ENCODE measurements around the gene LDLR. TPM values are rescaled to one million over a fixed set of nuclear protein-coding genes. Genes with fewer than 3 reads are reported as not detected.

The LDLR gene
- 37.9 TPM for total RNA-seq

DNA sequence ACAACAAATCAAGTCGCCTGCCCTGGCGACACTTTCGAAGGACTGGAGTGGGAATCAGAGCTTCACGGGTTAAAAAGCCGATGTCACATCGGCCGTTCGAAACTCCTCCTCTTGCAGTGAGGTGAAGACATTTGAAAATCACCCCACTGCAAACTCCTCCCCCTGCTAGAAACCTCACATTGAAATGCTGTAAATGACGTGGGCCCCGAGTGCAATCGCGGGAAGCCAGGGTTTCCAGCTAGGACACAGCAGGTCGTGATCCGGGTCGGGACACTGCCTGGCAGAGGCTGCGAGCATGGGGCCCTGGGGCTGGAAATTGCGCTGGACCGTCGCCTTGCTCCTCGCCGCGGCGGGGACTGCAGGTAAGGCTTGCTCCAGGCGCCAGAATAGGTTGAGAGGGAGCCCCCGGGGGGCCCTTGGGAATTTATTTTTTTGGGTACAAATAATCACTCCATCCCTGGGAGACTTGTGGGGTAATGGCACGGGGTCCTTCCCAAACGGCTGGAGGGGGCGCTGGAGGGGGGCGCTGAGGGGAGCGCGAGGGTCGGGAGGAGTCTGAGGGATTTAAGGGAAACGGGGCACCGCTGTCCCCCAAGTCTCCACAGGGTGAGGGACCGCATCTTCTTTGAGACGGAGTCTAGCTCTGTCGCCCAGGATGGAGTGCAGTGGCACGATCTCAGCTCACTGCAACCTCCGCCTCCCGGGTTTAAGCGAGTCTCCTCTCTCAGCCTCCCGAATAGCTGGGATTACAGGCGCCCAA is at the start of gene LDLR:
Gene LDLR (plus strand): TSS at position 210 of the 760 bp plus-strand sequence. CDS start 86 bp downstream, at position 296.

DNA sequence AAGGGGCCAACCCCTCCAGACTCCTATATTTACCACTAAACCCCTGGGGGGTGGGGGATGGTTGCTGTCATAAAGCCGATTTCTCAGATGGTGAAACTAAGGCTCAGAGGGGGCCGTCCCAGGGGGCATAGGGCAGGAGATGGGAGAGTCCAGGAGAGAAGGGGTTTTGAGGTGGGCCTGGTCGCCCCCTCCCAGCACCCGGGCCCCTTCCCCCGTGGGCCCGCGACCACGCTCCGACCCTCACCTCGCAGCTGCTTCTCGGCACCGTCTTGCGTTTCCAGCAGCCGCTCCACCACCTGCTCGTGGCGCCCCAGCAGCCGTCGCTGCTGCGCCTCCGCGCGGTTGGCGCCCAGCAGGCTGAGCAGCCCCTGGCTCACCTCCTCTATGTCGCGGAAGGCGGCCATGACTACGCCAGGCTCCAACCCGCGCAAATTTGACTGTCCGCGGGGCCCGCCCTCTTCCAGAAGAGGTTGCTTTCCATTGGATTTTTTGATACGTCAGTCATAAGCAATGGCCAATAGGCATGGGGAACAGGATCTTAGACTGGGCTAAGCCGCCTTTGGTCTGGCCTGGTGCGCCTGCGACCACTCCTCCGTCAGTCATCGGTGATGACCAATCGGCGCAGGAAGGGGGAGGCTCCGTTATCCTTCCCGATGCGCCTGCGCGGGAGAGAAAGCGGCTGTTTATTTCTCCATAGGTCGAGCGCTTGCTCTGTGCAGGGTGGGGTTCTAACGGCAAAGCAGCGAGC is 66.3 kb downstream of the LDLR start, which contains the start of gene SPC24:
Gene SPC24 (minus strand): TSS at position 410 of the 748 bp plus-strand sequence. CDS start 6 bp downstream, at position 404.

Other genes with a start within 250 kb of the LDLR start
- 0.63 TPM for gene C19orf38, start 241.0 kb upstream of the LDLR start, total RNA-seq
- 34.7 TPM for gene CARM1, start 217.9 kb upstream of the LDLR start, total RNA-seq
- 25.4 TPM for gene YIPF2, start 160.8 kb upstream of the LDLR start, total RNA-seq
- 28.5 TPM for gene TIMM29, start 160.7 kb upstream of the LDLR start, total RNA-seq
- 187 TPM for gene SMARCA4, start 128.4 kb upstream of the LDLR start, total RNA-seq
- gene SPC24, start 66.3 kb downstream of the LDLR start, total RNA-seq = 7.8 TPM
- gene KANK2, start 108.1 kb downstream of the LDLR start, total RNA-seq = 3.4 TPM
- gene ANGPTL8, start 150.2 kb downstream of the LDLR start, total RNA-seq = not detected
- gene DOCK6, start 173.1 kb downstream of the LDLR start, total RNA-seq = 5.9 TPM
- gene TSPAN16, start 206.7 kb downstream of the LDLR start, total RNA-seq = not detected

Data from parietal lobe (tissue), 1 donor.